ENCODE data around the gene AKAP6.

Gene AKAP6

DNA sequence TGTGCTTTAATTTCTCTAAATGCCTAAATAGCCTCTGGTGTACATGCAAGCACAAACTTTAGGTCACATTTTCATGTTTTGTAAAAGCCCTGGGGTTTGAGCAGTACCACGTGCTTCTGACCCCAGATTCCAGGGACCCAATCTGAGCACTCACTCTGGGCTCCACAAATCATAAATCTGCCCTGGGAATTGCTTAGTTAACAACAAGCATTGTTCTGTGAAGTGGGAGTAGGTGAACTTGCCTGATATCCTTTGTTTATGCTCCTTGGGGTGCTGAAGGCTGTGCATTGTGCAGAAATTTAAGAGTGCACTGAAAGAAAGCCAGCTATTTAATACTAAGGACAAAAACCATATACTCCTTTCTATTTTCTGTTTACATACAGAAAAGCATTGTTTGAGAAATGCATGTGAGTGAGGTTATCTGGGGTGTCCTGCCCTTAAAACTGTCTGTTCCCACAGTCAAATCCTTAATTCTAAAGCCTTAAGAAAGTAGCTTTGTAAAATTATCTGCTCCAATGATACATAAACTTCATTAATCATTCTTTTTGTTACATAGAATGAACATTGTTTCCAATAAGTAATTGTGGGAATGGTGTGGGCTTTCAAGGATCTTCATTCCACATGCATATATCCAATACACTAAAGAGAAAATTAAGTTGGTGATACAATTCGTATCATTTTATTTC is 351.0 kb downstream of the AKAP6 start:
- no peak for DNase-seq

DNA sequence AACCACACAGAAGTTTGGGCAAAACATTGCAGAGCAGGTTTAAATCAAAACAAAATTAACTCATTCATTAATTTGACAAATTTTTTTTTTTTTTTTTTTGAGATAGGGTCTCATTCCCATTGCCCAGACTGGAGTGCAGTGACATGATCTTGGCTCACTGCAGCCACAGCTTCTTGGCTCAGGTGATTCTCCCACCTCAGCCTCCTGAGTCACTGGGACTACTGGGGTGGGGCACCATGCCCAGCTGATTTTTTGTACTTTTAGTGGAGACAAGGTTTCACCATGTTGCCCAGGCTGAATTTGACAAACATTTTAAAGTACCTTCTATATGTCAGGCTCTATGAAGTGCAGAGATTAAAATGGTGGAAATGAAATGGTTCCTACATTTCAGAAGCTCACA is 352.5 kb downstream of the AKAP6 start:
- no peak for DNase-seq

DNA sequence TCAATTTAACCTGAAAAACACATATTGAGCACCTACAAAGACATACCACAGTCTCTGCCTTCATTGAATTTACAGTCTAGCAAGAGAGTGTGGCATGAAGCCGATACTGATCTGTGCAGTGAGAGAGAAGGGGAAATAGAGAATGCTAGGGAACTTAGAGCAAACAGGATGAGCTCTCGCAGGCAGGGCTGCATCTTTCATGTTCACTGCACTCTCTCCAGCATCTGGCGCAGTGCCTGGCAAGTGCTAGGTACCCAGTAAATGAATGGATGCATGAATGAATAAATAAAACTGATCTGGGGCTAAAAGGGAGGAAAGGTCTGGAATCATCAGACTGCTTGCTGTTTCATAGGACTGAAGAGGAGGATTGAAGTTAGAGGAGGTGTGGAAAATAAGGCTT is 353.1 kb downstream of the AKAP6 start:
- DNase-seq = no peak

DNA sequence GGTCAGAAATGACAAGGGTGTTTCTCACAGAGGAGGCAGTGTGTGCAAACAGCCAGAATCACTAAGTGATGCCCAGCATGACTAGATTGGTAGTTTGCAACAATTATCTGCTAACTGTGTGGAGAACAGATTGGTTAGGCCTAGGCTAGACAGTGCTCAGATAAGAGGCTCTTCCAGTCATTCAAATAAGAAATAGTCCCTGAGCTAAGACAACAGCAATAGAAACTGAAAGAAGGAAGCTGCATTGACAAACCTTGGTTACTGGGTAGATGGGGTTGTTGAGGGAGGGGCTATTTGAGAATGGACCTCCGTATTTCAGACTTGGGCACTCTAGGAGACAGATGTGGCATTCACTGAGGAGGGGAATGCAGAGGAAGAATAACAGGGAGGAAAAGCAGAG is 354.6 kb downstream of the AKAP6 start:
- DNase-seq = no peak

DNA sequence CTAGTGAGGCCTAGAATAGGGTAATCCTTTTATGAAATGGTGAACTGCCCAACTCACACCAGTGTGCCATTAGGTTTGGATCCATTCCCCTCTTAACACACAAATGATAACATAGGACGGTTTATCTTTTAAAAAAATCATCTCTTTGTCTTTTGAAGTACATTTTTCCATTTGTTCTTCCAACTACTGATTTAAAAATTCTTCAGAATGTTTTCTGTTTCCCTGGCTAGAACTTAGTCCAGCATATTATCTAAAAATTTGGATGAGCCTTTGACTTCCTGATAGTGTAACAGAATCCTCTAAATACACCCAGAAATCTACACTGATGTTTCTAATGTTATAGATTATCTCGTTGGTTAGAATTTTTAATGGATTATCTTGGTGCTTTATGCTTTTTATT is 359.8 kb downstream of the AKAP6 start:
- no peak for DNase-seq

DNA sequence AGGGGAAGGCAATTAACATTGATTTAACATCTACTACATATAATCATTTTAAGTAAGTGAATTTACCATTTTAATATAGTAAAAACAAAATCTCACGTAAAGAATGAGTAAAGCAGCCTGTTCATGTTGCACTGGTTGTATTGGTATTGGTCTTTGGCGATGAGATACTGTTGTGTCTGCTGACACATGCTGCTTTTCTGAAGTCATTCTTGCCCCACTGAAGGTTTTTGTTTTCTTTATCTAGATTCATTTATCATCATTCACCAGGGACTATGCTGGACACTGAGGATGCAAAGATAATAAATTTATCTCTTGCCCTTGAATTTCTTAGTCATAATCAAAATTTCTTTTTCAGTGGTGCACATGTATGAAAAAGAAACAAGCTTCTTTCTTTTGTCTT is 363.3 kb downstream of the AKAP6 start:
- DNase-seq = no peak

DNA sequence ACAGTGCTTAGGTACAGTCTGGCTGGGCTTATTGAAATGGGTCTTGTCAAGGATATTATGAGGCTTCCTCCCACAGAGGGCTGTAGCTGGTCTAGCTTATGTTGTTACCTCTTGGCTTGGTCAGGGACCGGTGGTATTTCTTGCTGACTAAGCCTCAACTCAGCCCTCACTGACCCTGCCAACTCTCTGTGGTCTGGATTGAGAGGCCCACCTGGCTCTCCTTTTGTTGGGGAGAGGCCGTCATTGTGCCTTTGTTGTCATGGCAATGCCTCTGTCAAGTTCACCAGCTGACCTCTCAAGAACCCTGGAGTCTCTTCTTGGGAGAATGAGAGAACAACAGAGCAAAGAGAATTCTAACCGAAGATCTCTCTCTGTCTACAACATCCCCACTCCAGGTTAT is 364.0 kb downstream of the AKAP6 start:
- no peak for DNase-seq

DNA sequence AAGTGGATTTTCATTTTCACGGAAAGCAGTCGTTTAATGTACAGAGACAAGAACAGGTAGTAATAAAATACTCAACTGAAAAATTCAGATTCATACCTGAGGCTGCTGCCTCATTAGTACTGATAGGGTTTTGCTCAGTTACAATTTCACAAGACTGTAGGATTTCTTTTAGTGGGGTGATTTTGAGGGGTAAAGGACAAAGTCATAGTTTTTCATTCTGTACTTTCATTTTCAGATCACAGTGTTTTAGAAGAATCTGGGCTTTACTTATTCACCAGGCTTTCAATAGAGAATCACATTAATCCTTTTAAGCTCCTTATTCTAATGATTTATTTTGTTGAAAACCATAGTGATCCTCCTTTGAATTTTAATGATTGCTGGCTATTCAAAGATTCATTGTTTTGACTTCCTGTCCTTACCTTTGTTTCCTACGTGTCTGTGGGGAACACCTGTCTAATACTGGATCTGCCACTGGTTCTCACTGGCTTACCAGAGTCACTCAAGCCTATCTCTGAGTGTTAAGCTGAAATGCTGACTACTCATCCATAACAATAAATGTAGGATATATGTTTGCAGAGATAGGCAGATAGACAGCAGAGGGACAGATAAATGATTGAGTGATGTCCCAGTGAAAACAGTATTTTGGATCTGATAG is 365.8 kb downstream of the AKAP6 start:
- DNase-seq = no peak

DNA sequence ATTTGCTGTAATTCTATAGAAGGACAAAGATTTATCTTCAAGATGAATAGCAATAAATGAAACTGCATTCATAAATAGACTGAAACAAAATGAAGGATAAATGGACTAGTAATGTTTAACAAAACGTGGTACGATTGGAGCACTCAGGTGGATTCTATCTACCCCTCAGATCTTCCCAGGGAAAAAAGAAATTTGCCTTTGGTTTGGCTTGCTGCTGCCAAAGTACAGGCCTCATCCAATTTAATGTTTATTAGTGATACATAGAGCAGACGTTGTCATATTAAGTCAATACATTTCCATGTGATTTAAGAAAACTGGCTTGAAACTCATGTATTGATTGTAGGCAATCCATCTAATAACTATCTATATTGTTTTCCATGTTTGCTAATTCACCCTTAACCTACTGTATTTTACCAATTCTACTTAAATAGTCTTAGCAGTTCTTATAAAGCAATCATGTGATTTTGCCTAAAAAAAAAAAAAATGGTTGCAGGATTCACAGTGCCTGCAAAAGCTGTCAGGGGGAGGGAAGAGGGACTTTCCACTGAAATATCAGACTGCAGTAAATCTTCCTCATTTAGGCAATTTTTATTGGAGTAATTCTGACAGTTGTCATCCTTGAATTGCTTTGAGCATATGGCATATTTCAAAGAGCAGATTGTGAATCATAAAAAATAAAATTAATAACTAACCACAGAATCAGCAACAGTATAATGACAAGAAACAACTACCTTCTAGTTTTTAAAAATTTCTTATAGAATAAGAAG is 367.4 kb downstream of the AKAP6 start:
- DNase-seq = no peak

DNA sequence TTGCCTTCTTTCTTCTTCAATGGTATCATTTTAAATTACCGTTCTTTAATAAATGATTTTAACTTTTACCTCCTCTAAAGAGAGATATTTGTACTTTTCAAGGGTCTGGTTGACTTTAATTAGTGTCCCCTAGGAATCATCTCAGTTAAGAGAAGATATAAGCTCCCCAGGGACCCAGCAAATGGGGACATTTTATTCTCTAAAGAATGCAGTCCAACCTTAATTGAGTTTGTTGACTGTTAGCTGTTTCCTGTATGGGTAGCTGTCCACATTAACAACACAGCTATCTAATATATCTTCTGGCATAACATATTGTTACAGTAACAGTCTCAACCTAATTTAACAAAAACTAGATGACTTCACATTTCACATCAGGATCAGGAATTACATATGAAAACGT is 368.0 kb downstream of the AKAP6 start:
- DNase-seq = no peak

DNA sequence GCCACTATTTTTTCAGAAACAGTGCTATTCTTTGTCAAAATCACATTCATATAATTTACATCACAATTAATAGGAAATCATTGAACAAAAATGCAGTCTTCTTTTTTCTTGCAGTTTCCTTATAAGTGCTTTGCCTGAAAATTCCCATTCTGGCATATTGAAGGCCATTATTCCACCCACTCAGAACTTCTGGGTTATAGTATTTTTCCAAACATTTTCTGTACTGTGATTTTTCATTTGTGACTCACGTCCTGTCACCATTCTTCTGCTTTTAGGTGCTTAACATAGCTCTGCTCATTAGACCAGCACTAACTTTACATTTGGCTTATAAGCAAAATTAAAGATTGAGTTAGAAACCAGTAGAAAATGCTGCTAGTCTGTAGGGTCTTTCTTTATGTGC is 368.6 kb downstream of the AKAP6 start:
- DNase-seq = no peak

DNA sequence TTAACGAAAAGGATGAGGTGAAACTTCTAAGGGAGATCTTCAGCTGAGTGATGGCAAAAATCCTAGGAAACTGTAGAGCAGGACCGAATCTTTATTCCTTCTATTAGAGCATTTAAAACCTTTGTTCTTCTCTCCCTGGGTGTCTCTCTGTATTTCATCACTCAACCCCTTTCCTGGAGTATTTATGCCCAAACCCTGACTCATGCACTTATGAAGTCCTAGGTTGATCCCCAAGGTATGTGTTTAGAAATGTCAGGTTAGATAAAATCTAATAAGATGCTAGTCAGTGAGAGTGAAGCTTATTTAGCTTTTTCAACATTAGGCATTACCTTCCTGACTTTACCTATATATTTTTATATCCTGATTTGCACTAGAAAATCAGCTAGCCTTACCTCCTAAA is 369.7 kb downstream of the AKAP6 start:
- no peak for DNase-seq

DNA sequence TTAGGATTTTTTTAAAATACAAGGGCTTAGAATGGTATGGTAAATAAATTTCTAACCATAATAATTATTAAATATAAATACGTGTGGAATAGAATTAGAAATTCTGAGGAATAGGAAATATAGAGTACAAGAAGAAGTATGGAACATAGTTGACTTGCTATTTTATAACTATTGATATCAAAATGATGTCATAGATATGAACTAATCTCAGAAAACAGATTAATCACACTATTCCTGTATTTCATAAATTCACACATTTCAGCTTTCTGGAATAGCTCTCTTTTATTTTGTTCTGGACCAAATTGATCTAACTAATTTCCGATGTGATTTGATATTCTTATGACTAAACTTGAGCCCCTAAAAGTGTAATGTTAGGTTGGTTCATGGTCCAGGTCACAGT is 372.4 kb downstream of the AKAP6 start:
- DNase-seq = no peak

DNA sequence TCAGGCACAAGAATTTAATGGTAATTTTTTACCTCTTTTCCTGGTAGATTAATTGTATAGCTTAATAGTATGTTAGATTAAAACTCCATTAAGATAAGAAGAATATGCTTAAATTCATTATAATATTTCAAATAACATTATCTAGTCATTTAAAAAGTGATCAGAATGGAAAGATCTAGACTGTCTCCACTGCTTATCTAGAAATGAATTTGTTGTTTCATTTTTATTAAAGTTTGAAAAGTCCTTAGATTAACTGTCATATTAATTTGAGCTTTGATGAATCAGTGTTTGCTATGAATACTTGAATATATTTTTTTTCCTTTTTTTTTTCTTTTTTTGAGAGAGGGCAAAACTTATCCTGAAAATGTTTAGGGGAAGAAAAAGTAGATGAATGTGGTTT is 373.0 kb downstream of the AKAP6 start:
- no peak for DNase-seq

DNA sequence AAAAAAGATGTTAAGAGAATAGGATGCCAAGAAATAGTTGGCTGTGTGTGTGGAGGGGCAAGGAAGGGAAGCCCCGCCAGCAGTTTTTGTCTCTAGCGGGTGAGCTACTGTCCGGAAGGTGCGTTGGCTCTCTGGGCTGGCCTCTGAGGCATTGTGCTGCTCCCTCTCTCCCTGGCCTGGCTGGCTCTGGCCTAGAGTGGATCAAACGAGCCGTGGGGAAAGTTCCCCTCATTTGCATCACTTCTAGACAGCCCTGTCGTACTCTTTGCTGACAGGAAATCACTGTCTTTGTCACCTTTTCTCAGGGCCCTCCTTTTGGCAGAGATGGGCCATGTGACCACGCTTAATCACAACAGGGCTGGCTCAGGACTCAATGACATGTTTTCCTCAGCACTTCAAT is 373.5 kb downstream of the AKAP6 start:
- no peak for DNase-seq

DNA sequence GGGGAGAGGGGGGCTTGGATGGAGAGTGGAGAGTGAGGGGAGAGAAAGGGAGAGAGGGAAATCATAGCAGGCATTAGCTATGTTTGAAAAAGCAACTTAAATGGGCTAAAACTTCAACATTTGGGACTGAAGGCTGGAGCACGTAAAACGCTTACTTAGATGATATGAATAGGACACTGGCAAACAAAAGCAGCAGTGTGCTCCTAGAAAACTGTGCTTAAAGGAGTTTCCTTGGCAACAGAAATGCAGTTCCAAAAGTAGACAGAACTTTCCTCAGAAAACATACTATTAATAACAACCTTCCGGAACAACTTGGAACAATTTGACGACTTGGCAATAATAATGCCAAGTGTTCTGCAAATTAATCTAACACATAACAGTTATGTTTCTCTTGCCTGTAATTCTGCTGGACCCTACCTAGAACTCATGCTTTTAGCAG is 374.1 kb downstream of the AKAP6 start:
- DNase-seq = no peak

DNA sequence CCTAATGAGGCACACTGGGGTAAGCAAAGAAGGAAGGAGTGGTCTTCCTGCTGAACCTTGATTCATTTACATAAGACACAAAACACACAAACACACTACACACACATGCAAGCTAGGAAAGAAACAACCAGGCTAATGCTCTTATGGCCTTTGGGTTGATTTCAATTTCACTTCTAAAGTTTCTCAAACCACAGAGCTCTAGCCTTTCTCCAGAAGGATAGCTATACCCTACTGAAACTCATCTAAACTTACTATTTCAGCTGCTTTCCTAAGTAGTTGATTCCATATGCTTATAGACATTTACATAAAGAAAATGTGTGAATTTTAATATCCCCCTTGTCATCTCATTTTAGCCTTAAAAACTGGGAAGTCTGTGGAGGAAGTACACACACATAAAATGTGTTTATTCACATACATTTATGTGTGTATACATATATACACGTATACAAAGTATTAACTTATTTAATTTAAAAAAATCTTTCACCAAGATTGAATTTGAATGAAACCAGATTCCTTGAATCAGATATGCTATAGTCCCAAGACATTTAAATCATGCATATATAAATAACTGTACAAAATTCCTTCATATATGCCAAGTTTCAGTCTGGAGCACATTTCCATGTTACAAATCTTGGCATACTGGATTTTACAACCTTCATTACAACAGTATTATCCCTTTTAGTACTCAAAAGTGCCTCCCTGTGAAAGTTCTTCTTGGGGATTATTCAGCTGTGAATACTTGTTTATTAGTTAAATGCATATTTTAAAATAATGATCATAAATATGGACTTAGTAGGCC is 377.8 kb downstream of the AKAP6 start:
- no peak for DNase-seq

DNA sequence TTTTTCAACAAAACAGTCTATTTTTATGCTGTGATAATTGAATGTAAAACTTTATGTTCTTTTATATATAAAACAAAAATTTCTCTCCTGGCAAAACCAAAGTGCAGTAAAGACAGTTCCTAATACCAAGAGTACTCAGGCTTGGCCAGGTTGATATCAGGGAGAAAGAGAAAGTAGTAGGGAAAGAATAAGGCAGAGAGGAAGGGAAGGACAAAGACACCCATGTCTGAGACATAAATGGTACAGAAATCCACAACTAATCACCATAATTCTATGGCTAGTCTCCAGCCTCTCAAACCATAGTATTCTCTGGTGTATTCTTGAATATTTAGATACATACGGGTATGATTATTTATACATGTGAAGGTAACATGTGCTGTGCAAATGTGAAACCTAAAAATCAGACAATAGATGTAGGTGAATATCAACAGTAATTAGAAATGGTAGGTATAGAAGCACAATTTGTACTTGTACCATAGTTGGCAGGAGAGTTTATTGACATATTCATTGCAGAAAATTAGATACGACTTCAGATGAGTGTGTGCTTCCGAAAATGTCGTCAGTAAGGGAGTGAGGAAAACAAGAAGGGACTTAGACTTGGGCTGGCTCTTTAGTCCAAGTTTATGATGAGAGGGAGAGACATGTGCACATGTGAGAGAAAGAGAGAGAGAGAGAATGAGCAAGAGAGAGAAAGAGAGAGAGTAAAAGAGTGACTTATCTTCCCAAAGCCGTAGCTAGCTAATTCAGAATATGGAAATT is 378.8 kb downstream of the AKAP6 start:
- DNase-seq = no peak

DNA sequence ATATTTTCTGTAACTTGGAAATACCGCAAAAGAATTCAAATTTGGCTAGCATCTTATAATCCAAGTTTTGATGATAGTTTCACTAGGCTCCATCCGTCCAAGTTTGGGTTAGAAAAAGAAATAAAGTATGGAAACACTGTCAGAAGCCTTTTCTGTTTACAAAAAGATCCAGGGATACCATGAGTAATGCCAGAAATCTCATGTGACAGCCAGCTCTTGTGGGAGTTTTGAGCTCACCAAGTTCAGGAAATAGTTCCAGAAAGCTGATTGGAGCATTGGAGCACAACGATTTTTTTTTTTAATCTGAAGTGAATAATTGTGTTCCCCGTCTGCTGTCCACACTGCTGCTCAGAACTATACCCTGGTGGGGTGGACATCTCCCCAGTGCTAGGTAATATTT is 379.9 kb downstream of the AKAP6 start:
- no peak for DNase-seq

DNA sequence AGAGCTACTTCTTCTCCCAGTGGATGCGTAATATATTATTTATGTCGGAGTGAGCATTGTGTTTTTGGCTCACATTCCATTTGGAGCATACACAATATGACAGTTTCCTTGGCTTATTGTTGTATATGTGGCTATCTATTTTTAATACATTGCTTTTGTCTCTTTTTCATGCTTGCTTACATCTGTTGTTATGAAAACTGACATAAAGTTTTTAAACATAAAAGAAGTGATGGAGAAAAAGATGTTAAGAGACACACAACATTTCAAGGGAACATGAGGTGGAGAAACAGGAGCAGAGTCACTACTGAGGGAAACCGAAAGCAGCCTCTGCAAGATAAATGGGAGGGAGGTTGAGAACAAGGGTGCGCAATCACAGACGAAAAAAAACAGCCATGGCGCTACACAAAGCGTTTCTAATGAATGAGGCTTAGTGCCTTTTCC is 381.2 kb downstream of the AKAP6 start:
- DNase-seq = no peak

DNA sequence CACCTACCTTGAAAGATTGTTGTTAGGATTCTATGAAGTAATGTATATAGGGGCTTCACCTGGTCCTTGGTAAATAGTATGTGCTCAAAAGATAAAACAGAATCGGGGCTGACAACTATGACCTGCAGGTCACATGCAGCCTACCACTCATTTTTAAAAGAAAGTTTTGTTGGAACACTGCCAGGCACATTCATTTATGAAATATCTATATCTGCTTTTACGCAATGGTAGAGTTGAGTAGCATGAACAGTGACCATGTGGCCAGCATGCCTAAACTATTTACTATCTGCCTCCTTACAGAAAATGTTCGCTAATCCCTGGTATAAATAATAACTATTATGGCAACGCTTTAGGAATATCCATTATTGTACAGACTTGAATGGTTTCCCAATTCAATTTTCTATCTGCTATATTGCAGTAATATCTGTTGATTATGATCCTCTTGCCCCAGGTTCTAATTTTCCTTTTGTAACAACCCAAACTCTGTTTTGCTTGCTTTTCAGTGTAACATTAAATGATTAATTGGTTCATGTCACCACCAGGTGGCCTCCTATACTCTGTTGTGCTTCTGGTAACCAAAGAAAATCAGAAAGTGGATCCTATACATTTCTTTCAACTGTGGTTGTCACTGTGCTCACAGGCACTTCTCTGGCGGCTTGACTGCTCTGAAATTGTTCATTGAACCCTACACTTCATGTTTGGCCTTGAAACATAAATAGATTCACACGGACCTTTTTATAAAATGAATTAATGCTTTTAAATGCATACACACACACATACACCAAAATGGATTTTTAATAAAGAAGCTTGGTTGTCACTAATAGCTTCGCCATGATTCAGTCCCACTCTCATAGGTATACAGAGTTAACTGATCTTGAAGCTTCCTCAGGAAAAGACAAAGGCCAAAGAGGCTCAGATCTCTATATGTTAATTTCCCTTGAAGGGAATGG is 381.9 kb downstream of the AKAP6 start:
- DNase-seq = no peak

Measured in cerebellar nuclear complex (tissue), 1 donor.